ENCODE data around the gene GNAQ. TPM values are rescaled to one million over a fixed set of nuclear protein-coding genes. Genes with fewer than 3 reads are reported as not detected.

GNAQ gene
- total and polyA plus RNA-seq, 2 donors (not counting 1 experiment from before 2014, with no cell fraction given) = 0.60 to 1.4 TPM

- ChIA-PET POLR2A (no interaction called here), CTCF (no interaction called here)
- no peaks in the 10 kb centered on the region for H4K20me1 ChIP-seq (ENCODE audit: control insufficient read depth, insufficient read depth, low read length, poor library complexity, severe bottlenecking)
- ATAC-seq (ENCODE audit: low read depth) (no peak), DNase-seq (no peak)
- H3K27ac ChIP-seq (ENCODE audit: low read length in 2 of 2) = no peak overlapping the region
- no peak overlapping the region for H3K9ac ChIP-seq (ENCODE audit: low read length)
- no peaks in the 10 kb centered on the region for H3K79me2 ChIP-seq (ENCODE audit: control insufficient read depth, insufficient read depth, low read length)
- no peak overlapping the region for H3K4me3 ChIP-seq (ENCODE audit: control extremely low read depth in 1 of 5, extremely low read depth in 1 of 5, insufficient read depth in 1 of 5, low read depth in 2 of 5, low read length in 4 of 5)
- no peak overlapping the region for H3K4me3 Mint-ChIP-seq
- H3K36me3 ChIP-seq (replicated peaks in 1 of 2; ENCODE audit: control extremely low read depth in 1 of 2, control insufficient read depth in 1 of 2, extremely low read depth in 1 of 2, insufficient read depth in 2 of 2, low read length in 1 of 2) = no peaks in the 10 kb centered on the region
- peaks cover 0 to 4% (median 0%) of the 10 kb centered on the region in 4 experiments for H3K27me3 ChIP-seq (replicated peaks in 1 of 4; ENCODE audit: control extremely low read depth in 1 of 4, control insufficient read depth in 3 of 4, insufficient read depth in 4 of 4, low read length in 3 of 4)
- no peaks in the 10 kb centered on the region for H3K4me1 Mint-ChIP-seq
- peaks cover 14% of the 10 kb centered on the region for H3K27me3 Mint-ChIP-seq
- H3K27ac Mint-ChIP-seq = no peak overlapping the region
- H3K9me3 Mint-ChIP-seq (ENCODE audit: insufficient read depth) = no peaks in the 10 kb centered on the region
- no peaks in the 10 kb centered on the region for H3K9me3 ChIP-seq (ENCODE audit: control extremely low read depth in 1 of 3, control insufficient read depth in 2 of 3, insufficient read depth in 1 of 3, low read length in 2 of 3)
- intact Hi-C loops (cut with micrococcal nuclease) = no loop called here
- no peak overlapping the region for H2AFZ ChIP-seq (ENCODE audit: insufficient read depth, low read depth, low read length, poor library complexity, severe bottlenecking)
- no peaks in the 10 kb centered on the region for H3K4me1 ChIP-seq (ENCODE audit: control insufficient read depth in 2 of 2, insufficient read depth in 2 of 2, low read length in 2 of 2)
- TF ChIP-seq EZH2 (IDR thresholded peaks at IDR 0.05; ENCODE audit: borderline replicate concordance, insufficient read depth, low read depth, low read length, poor library complexity, severe bottlenecking) = no peak
- H3K4me2 ChIP-seq (replicated peaks; ENCODE audit: low read depth, low read length, poor library complexity, severe bottlenecking) = no peak overlapping the region
These were observed 284.4 kb downstream of the GNAQ start for GRCh38 chr9:77747163-77747562.

GRCh38 chr9:77744841-77745430, 286.7 kb downstream of the GNAQ start:
- no peaks in the 10 kb centered on the region for H3K36me3 ChIP-seq (replicated peaks in 1 of 2; ENCODE audit: control extremely low read depth in 1 of 2, control insufficient read depth in 1 of 2, extremely low read depth in 1 of 2, insufficient read depth in 2 of 2, low read length in 1 of 2)
- no peak overlapping the region for H2AFZ ChIP-seq (ENCODE audit: insufficient read depth, low read depth, low read length, poor library complexity, severe bottlenecking)
- H3K27ac Mint-ChIP-seq = no peak overlapping the region
- no peaks in the 10 kb centered on the region for H3K4me1 Mint-ChIP-seq
- intact Hi-C loops (cut with micrococcal nuclease) = no loop called here
- no peaks in the 10 kb centered on the region for H3K9me3 ChIP-seq (ENCODE audit: control extremely low read depth in 1 of 3, control insufficient read depth in 2 of 3, insufficient read depth in 1 of 3, low read length in 2 of 3)
- H3K4me3 Mint-ChIP-seq = no peak overlapping the region
- no peak overlapping the region for H3K4me3 ChIP-seq (ENCODE audit: control extremely low read depth in 1 of 5, extremely low read depth in 1 of 5, insufficient read depth in 1 of 5, low read depth in 2 of 5, low read length in 4 of 5)
- H3K4me2 ChIP-seq (replicated peaks; ENCODE audit: low read depth, low read length, poor library complexity, severe bottlenecking) = no peak overlapping the region
- H3K27me3 Mint-ChIP-seq = peaks cover 14% of the 10 kb centered on the region
- no peaks in the 10 kb centered on the region for H3K79me2 ChIP-seq (ENCODE audit: control insufficient read depth, insufficient read depth, low read length)
- no peaks in the 10 kb centered on the region for H3K4me1 ChIP-seq (ENCODE audit: control insufficient read depth in 2 of 2, insufficient read depth in 2 of 2, low read length in 2 of 2)
- no peaks in the 10 kb centered on the region for H3K9me3 Mint-ChIP-seq (ENCODE audit: insufficient read depth)
- DNase-seq = no peak
- H4K20me1 ChIP-seq (ENCODE audit: control insufficient read depth, insufficient read depth, low read length, poor library complexity, severe bottlenecking) = no peaks in the 10 kb centered on the region
- WGBS (ENCODE audit: insufficient coverage) = no CpG with 5 or more reads among the region's 6 CpGs
- ChIA-PET POLR2A (no interaction called here), CTCF (no interaction called here)
- ATAC-seq (ENCODE audit: low read depth) = no peak
- no peak for TF ChIP-seq EZH2 (IDR thresholded peaks at IDR 0.05; ENCODE audit: borderline replicate concordance, insufficient read depth, low read depth, low read length, poor library complexity, severe bottlenecking)
- TF ChIP-seq, protein P1, sequence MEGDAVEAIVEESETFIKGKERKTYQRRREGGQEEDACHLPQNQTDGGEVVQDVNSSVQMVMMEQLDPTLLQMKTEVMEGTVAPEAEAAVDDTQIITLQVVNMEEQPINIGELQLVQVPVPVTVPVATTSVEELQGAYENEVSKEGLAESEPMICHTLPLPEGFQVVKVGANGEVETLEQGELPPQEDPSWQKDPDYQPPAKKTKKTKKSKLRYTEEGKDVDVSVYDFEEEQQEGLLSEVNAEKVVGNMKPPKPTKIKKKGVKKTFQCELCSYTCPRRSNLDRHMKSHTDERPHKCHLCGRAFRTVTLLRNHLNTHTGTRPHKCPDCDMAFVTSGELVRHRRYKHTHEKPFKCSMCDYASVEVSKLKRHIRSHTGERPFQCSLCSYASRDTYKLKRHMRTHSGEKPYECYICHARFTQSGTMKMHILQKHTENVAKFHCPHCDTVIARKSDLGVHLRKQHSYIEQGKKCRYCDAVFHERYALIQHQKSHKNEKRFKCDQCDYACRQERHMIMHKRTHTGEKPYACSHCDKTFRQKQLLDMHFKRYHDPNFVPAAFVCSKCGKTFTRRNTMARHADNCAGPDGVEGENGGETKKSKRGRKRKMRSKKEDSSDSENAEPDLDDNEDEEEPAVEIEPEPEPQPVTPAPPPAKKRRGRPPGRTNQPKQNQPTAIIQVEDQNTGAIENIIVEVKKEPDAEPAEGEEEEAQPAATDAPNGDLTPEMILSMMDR (IDR thresholded peaks at IDR 0.05) = no peak
- no peak overlapping the region for H3K27ac ChIP-seq (ENCODE audit: low read length in 2 of 2)
- H3K9ac ChIP-seq (ENCODE audit: low read length) = no peak overlapping the region
- H3K27me3 ChIP-seq (replicated peaks in 1 of 4; ENCODE audit: control extremely low read depth in 1 of 4, control insufficient read depth in 3 of 4, insufficient read depth in 4 of 4, low read length in 3 of 4) = peaks cover 0 to 4% (median 0%) of the 10 kb centered on the region in 4 experiments

Data from B cell (primary cell).